HL-60/S4 treated with retinoic acid at 250 ng/mL for 4 days and 3 days (cell line): ENCODE data around the gene IFI27L1.
"Not testable (repeated sequence)": the region's sequence is repeated elsewhere in the genome, so short reads cannot be mapped to it uniquely, and the experiment has no call there.

ENCODE experiments used
- in situ Hi-C: fragments of 300-500 bp; cut with MboI; formaldehyde crosslinking; loops from 2 replicates; pipeline ENCODE4 v1.7.0; 2022; ENCODE audit warnings: low sequenced_read_pairs

Gene IFI27L1

DNA sequence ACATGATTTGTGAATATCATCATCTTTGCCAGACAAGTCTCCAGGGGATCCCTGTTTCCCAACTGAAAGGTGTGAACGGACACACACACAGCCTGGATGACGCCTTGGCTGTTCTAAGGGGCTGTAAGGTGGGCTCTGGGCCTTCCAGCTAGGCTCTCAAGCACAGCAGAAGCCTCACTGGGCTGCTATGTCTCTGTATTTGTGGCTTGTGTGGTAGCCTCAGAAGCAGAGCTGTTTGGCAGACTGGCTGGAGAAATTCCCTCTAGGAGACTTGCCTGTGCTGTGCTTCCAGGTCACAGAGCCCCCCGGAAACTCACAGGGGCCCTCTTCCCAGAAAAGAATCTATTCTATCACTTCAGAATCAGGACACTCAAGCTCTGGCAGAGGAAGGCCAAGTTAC lies 33.5 kb upstream of the IFI27L1 start:
- in situ Hi-C loops, result no loop called here

DNA sequence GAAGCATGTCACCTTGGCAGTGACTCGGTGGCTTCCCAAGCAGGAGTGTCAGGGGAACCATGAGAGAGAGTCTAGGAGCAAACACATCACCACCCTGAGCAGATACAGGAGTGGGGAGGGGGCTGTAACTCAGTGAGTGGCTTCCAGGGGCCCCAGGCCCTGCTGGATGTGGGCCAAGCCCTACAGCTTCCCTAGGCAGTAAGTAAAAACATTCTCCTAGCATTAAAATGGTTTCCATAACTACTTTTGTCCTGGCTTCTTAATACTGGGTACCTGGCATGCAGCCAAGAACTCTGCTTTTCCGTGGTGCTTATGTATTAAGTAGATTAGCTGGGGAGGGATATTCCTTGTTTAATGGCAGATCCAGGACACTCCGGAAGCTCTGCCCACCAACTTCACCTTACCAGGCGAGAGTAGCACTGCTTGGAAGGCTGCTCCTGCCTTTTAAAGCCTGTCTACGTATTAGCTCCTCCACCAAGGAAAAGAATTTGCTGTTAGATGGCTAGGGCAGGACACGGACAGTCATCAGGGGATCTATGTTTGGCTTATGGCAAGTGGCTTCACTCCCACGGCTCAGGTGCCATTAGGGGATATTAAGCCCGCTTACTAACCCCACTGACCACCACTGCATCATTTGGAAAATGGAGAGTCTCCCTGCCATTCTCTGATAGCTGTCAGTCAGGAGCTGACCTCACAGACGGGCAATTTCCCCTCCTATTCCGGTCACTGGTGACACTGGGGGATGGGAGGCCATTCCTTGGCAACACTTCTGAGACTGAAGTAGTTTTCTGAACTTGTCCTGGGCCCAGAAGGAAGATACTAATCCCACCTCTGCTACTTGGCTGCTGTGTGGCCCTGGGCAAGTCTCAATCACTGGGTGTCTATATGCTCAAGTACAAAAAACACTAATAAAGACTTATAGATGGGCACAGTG lies 32.2 kb upstream of the IFI27L1 start:
- in situ Hi-C loops, result no loop called here

DNA sequence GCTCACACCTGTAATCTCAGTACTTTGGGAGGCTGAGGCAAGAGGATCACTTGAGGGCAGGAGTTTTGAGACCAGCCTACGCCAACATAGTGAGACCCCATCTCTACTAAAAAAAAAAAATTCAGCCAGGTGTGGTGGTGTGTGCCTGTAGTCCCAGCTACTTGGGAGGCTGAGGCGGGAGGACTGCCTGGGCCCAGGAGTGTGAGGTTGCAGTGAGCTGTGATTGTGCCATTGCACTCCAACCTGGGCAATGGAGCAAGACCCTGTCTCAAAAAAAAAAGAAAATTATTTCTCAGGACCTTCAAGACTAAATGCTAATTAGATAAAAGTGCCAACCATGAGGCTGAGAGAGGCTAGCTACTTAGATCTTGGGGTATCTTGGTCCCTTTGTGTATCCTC lies 31.5 kb upstream of the IFI27L1 start:
- in situ Hi-C loops, result no loop called here

DNA sequence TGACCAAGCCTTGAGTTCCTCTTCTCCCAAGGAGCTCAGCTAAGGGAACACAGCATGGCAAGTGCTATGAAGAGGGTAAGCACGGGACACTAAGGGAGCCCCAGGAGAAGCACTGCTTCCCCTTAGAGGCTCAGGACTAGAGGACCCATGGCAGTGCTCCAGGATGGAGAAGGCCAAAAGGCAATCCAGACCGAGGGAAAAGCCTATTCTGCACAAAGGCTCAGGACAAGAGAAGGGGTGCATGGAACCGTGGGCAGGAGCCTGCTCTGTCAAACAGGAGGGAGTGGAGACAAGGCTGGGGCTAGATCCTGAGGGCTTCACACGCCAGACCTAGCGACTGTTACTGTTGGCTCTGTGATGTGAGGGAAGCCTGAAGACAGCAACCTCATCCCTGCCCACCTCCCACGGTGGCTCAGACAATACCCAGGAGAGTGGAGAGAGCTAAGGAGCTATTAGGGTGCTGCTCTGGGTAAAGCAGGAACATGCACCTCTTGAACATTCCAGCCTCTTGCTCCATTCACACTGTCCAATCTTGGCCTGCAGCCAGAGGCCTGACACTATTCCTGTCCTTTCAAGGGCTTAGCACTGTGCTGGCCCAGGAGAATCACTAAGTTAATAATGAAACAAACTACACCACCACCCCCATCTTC lies 30.8 kb upstream of the IFI27L1 start:
- in situ Hi-C loops, result no loop called here

DNA sequence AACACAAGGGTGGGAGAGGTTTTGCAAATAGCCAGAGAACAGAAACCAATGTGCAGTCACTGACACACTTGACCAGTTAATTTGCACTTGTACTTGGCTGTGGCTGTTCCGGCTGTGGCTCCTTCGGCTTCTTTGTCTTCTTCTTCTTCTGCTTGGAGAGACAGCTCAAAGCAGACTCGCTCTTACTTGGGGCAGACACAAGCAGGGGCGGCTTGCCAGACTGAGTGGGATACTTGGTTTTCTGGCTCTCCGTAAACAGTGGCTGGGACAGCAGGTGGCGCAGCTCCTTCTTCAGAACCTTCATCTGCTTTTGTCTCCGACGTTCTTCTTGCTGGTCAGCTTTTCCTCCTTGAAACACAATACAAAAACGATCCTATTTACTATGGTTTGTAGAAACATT lies 30.0 kb upstream of the IFI27L1 start:
- in situ Hi-C loops, result no loop called here

DNA sequence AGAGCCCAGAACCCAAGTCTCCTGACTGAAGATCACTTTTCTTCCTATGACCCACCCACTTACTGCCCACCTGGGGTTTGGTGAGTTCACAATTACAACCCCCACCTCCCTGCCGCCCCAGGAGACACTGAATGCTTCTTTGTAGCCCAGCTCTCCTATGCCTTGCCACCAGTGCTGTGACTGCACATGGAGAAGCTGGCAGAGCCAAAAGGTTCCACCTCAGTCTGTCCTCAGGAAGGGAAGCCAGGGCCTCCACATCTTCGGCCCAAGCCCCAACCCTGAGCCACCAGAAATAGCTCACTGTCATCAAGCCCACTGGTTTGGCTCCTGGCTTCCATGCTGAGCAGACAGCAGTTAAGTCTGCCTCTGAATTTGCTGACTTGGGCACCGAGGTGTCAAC lies 29.3 kb upstream of the IFI27L1 start:
- in situ Hi-C loops, result no loop called here

GRCh38 chr14:94052199-94052598 lies 28.9 kb upstream of the IFI27L1 start:
- in situ Hi-C loops, result no loop called here

GRCh38 chr14:94052662-94053061 lies 28.4 kb upstream of the IFI27L1 start:
- in situ Hi-C loops, result no loop called here

GRCh38 chr14:94054401-94054800 lies 26.7 kb upstream of the IFI27L1 start:
- in situ Hi-C loops, result no loop called here

GRCh38 chr14:94054936-94055335 lies 26.2 kb upstream of the IFI27L1 start:
- in situ Hi-C loops, result no loop called here

DNA sequence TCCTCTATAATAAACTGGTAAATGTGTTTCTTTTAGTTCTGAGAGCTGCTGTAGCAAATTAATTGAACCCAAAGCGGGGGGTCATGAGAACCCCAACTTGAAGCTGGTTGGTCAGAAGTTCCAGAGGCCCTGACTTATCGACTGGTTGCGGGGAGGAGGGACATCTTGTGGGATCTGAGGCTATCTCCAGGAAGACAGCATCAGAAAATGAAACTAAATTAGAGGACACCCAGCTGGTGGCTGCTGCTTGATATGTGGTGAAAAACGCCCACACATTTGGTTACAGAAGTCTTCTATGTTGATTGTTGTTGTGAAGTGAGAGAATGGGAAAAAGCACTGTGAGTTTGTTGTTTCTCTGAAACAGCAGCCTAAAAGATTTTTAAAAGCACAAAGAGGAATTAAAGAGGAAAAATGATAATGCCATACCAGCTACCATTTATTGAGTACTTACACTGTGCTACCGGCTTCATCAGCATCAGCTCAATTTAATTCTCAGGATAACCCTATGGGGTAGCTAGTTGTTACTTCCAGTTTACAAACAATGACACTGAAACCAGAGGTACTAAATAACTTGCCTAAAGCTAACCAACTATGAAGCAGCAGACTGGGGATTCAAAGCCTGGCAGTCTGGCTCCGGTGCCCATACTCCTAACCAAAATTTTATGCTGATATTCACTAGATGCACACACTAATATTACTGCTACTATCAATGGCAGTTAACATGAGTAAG lies 24.4 kb upstream of the IFI27L1 start:
- in situ Hi-C loops, result no loop called here

- in situ Hi-C loops, result no loop called here
Observed at GRCh38 chr14:94058128-94058673, 22.9 kb upstream of the IFI27L1 start.

GRCh38 chr14:94058674-94059138 lies 22.4 kb upstream of the IFI27L1 start:
- in situ Hi-C loops, result no loop called here

DNA sequence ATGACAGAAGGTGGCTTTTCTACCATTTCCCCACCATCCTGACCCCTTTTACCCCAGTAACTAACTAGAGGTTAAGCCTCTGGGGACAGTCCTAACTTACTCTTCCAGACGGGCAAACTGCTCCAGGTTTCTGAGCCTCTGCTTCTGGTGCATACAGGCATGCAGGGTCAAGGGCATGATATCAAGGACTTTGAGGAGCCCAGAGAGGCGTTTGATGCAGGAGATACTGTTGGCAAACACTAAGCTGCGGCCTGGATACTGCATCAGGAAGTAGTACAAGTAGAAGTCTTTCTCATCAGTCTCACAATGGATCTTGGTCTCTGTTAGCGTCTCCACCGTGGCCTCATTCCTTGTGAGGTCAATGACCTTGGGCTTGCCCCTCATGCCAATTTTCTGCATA lies 21.1 kb upstream of the IFI27L1 start:
- in situ Hi-C loops, result no loop called here

DNA sequence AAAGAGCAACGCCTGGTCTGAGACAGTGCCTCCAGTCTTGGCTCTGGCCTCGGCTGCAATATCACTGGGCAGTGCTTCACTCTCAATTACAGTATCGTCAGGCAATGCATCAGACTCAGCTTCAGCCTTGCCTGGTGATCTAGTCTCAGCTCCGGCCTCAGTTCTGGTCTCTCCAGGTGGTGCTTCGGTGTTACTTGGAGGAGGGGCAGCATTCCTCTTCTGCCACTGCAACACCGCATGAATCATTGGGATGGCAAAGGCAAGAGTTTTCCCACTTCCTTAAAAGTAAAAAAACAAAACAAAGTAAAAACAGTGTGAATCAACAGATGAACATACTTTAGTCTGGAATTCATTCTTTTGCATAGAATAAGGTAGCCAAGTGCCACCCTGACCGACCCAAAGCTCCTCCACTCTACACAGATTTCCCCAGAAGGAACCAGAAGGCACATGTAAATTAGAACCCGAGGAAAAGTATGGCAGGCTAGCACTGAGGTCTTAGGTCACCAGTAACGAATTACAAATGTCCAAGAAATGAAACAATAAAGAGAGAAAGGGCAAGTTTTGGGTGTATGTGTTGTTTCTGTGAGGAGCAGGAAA lies 18.7 kb upstream of the IFI27L1 start:
- in situ Hi-C loops, result no loop called here

DNA sequence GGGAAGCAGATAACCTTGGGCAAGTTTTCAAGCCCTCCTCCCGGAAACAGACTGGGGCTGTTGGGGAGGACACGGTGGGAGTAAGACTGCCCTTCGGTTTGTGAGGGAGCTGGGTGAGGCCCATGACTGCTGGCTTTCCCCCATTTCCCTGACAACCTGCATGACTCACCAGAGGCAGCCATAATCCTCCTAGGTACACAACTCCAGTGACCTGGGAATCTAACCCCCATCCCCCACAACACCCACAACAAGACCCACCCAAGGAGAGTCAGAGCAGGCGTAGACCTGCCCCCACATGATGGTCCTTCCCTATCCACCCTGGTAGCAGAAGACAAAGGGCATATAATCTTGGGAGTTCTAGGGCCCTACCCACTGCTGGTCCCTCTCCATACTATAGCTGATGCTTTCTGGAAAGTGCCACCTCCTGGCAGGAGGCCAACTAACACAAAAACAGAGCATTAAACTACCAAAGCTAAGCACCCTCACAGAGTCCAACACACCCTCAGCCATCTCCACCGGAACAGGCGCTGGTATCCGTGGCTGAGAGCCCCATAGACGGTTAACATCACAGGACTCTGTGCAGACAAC lies 14.9 kb upstream of the IFI27L1 start:
- in situ Hi-C loops, result no loop called here

- in situ Hi-C loops, result not testable (repeated sequence)
Observed at GRCh38 chr14:94072076-94072475, 9.0 kb upstream of the IFI27L1 start.

DNA sequence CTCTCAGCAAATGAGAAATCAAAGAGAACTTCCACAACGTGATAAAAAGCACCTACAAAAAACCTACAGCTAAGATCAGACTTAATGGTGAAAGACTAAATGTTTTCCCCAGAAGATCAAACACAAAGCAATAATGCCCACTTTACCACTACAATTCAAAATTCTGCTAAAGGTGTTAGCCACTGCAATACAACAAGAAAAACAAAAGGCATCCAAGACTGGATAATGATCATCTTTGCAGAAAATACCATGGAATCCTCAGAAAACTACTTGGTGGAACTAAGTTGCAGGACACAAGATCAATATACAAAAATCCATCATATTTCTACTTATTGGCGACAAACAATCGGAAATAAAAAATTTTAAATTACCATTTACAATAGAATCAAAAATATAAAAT lies 6.6 kb upstream of the IFI27L1 start:
- in situ Hi-C loops, result no loop called here

GRCh38 chr14:94075008-94075407 lies 6.1 kb upstream of the IFI27L1 start:
- in situ Hi-C loops, result no loop called here

- in situ Hi-C loops, result no loop called here
Observed at GRCh38 chr14:94077111-94077821, 3.8 kb upstream of the IFI27L1 start.
